T-helper 1 cell (primary cell): Measurements from ENCODE around the gene SLC39A5.

Experiments
- DNase-seq, 5 donors: peaks; one replicate each; pipeline ENCODE4 v3.0.0-alpha.2; 2012 to 2020

The SLC39A5 gene

GRCh38 chr12:56213878-56214277 lies 16.0 kb upstream of the SLC39A5 start:
- no peak for DNase-seq

- DNase-seq: no peak
Measured at GRCh38 chr12:56216461-56216860, 13.4 kb upstream of the SLC39A5 start.

- no peak for DNase-seq
Measured at GRCh38 chr12:56219840-56220239, 10.0 kb upstream of the SLC39A5 start.

DNA sequence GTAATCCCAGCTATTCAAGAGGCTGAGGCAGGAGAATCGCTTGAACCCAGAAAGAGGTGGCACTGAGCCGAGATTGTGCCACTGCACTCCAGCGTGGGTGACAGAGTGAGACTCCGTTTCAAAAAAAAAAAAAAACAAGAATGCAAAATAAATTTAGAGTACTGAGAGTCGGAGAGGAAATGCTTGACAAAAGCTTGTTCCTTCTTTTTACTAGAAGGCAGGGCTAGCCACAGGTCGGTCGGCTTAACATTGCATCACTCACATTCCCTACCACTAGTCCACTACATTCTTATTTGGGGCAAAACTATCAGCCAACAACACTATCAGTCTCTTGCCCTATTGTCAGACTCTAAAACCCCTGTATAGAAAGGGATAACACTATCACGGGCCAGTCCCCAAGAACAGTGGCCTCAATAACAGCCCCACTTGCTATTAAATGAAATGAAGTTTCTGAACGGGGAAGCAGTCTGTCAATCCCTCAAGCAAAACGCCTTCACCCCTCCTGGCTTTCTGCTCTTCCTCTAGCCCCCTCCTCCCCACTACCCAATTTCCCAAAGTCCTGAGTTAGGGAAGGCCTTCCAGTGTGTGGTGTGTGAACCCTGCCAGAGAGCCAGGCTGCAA lies 9.1 kb upstream of the SLC39A5 start:
- DNase-seq: no peak

DNA sequence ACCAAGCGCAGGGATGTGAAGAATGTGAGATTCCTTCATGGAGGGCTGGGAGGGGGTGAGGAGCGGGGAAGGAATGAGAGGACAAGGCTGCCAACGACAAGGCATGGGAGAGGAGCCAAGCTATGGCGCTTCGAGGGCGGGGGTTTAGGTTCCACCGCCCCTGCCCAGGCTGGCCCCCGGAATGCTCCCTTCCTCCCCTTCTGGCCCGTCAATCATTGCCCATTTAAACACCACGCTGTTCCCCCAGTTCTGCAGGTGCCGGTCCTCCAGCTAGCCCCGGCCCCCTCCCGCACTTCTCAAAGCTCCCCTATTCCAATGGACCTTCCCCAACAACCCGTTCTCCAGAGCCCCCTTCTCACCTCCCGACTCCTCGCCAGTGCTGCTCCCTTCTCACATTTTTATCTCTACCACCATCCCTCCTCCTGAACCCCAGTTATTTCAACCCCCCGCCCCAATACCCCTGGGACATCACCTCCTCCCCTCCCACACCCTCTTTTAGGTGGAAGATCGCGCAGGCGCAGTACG lies 8.6 kb upstream of the SLC39A5 start:
- DNase-seq: no peak

- DNase-seq: peak; percentile 85 to 93 (median 89)
Measured at GRCh38 chr12:56221757-56222530, 7.9 kb upstream of the SLC39A5 start, which contains the start of gene RNF41. Gene RNF41 (minus strand): TSS chr12:56221922. CDS start chr12:56214047, 7,875 bp downstream.

DNA sequence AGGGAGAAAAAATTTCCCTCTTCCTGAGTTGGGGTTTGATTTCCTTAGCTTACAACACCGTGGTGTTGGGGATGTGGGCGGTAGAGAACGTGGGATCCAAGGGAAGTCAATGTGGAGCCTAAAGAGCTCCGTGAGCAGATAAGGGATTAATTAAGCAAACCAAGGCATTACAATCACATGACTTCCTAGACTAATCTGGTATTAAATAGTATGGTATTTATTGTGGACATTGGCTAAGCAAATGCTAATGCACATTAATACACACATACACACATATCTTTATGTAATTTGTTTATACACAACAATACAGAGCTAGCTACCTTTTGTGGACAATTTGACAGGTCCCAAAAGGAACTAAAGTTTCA lies 7.3 kb upstream of the SLC39A5 start:
- no peak for DNase-seq

DNA sequence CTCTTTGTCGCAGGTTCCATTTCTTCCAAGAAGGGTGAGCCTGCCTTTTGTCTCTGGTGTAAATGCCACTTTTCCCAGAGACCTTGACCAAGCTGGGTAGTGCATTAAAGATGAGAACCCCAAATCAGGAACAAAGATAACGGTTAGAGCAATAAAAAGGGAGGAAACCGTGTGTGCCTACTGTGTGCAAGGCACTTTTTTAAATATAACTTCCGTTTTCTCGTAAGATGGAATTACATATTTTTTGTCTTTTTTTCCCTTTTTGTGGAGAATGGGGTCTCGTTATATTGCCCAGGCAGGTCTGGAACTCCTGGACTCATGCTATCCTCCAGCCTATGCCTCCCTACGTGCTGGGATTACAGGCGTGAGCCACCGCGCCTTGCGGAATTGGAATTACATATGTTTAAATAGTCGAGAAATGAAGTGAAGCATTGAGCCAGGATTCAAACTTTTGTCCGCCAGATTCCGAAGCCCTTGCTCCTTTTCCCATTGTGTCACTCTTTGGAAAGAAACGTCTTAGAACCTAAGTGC lies 6.2 kb upstream of the SLC39A5 start:
- no peak for DNase-seq

DNA sequence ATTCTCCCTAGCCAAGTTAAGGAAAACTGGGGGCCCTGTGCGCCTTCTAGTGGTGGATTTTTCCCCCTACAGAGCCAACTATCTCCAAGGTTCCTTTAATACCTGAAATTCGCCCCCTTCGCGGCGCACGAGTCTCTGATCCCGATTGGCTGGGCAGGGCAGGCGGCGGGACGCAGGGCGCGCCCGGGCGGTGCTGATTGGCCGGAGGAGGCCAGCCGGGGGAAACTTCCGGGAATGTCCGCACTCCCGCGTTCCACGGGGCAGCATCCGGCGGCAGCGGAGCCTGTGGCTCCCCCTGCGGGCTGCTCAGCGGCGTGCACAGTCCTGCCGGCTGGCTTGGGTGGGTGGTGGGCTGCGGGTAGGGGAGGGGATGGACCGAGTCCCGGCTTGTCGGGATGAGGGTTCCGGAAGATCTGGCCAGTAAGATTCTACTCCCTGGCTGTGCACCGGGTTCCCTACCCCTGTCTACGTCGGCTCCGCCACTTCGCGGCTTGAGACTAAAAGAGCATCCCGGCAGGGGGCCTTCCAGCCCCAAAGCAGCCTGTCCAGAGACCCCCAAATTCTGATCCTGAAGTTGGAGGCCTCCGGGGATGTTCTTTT lies 5.6 kb upstream of the SLC39A5 start, which contains the start of gene NABP2:
Gene NABP2 (plus strand): TSS at position 241 of the 600 bp plus-strand sequence. CDS start 515 bp downstream, outside the sequence.
- peak; percentile 86 to 95 (median 88) for DNase-seq

DNA sequence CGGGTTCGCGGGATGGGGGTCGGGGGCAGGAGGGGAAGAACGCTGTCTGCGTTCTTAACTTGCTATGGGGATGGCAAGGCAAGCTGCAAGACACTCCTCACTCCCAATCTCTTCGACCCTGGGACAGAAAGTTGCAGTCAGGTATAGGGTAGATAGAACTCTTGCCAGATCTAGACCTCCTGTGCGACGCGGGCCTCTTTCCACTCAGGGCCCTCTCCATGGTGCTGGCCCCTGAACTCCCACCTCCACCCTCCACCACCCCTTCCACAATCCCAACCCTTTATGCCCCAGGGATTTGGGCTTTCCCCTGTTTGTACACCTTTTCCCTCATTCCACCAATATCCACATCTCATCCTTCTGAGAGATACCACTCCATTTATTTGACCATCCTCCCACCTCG lies 4.9 kb upstream of the SLC39A5 start:
- DNase-seq: no peak

- DNase-seq: no peak
Measured at GRCh38 chr12:56229082-56229481, 769 bp upstream of the SLC39A5 start.

GRCh38 chr12:56230432-56231183 lies 757 bp downstream of the SLC39A5 start:
- DNase-seq: no peak

DNA sequence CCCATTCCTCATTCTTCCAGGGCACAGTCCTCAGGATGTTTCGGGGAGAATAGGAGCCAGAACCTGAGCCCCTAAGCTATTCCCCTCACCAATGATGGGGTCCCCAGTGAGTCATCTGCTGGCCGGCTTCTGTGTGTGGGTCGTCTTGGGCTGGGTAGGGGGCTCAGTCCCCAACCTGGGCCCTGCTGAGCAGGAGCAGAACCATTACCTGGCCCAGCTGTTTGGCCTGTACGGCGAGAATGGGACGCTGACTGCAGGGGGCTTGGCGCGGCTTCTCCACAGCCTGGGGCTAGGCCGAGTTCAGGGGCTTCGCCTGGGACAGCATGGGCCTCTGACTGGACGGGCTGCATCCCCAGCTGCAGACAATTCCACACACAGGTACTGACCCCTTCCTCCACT lies 1.3 kb downstream of the SLC39A5 start:
- DNase-seq: no peak

DNA sequence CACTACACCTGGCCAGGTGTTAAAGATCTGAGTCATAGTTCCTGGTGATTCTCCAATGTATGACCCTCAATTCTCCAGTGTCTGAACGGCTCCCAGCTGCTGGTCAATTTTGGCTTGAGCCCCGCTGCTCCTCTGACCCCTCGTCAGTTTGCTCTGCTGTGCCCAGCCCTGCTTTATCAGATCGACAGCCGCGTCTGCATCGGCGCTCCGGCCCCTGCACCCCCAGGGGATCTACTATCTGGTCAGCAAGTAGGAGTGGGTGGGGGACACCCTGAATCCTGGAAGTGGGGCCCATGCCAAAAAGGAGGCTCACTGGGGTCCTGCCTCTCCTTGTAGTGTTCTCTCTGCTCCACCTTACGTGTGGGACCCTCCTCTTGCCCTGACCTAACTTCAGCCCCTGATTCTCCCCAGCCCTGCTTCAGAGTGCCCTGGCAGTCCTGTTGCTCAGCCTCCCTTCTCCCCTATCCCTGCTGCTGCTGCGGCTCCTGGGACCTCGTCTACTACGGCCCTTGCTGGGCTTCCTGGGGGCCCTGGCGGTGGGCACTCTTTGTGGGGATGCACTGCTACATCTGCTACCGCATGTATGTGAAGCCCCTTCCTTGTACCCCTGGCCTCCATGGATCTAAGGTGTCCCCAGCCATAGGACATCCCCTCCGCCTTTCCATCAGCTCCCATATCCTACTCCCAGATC lies 5.0 kb downstream of the SLC39A5 start:
- DNase-seq: no peak

DNA sequence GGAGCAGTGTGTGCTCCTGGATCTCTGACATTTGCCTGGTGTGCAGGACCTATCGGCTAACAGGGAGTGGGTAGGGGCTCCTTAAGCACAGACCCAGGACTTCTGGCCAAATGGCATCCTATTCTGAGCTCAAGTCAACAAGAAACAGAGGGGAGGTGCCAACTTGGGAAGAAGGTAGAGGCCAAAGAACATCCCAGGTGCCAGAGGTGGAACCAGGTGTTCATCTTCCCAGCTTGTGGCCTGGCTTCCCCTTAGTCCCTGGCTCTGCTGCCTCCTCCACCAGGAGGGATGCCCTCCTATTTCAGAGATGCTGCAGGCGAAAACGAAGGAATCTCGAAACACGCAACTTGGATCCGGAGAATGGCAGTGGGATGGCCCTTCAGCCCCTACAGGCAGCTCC lies 6.2 kb downstream of the SLC39A5 start:
- no peak for DNase-seq

- DNase-seq: no peak
Measured at GRCh38 chr12:56236985-56237384, 7.1 kb downstream of the SLC39A5 start.

DNA sequence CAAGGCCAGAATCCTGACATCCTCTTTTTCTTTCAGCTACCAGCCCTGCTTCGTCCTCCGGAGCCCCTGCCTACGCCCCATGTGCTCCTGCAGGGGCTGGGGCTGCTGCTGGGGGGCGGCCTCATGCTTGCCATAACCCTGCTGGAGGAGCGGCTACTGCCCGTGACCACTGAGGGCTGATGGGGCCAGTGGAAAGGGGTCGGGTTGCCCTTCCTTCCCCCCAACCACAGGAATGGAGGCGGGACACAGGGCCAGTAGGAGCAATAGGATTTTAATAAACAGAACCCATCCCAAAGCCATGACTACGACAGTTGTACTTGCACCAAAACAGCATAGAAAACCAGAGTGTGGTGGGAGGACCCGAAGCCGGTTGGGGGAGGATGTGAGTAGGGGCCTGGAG lies 7.7 kb downstream of the SLC39A5 start:
- DNase-seq: no peak

GRCh38 chr12:56241424-56242303 lies 11.8 kb downstream of the SLC39A5 start:
- DNase-seq: no peak

- DNase-seq: no peak
Measured at GRCh38 chr12:56242986-56243385, 13.1 kb downstream of the SLC39A5 start.

GRCh38 chr12:56243731-56244181 lies 13.9 kb downstream of the SLC39A5 start:
- no peak for DNase-seq

GRCh38 chr12:56244494-56244893 lies 14.6 kb downstream of the SLC39A5 start:
- no peak for DNase-seq
